Measurements from ENCODE around the gene SLC13A3. TPM values are rescaled to one million over a fixed set of nuclear protein-coding genes. Genes with fewer than 3 reads are reported as not detected.
A peak's percentile ranks its signal among the peaks of the same experiment; 100 is the strongest.

SLC13A3 gene
- total RNA-seq, 2 experiments from 2014 or later: not detected

- Mint-ChIP-seq H3K27ac (peak overlapping the region; percentile 88), H3K27me3 (peaks cover 2% of the 10 kb centered on the region), H3K4me3 (peak overlapping the region; percentile 42), H3K4me1 (ENCODE audit: low read depth) (peaks cover 46% of the 10 kb centered on the region), H3K9me3 (no peaks in the 10 kb centered on the region), H3K36me3 (ENCODE audit: low read depth) (no peaks in the 10 kb centered on the region)
- TF ChIP-seq CTCF (IDR thresholded peaks at IDR 0.05): no peak
- ATAC-seq (peak; percentile 92), DNase-seq (peak; percentile 90)
- ChIA-PET POLR2A (interaction anchor here (0.6 to 1.2 kb wide), 3 partner anchors 16 to 138 kb away, joined by 3 read pairs; no protein-coding TSS in a partner anchor), CTCF (interaction anchor here (1.0 to 4.8 kb wide), 5 partner anchors 8 to 146 kb away, joined by 3 to 32 read pairs (median 8); partner anchors contain the start of gene ELMO2)
- intact Hi-C loops (cut with micrococcal nuclease): loop anchor here (10.0 kb wide), 1 partner anchor 132 kb away; the partner anchor contains the start of gene TP53RK
These were observed 98.5 kb downstream of the SLC13A3 start for GRCh38 chr20:46552460-46553420.

GRCh38 chr20:46551522-46552381 lies 99.5 kb downstream of the SLC13A3 start:
- no peak overlapping the region for H3K4me3 Mint-ChIP-seq
- no peaks in the 10 kb centered on the region for H3K36me3 Mint-ChIP-seq (ENCODE audit: low read depth)
- peaks cover 38% of the 10 kb centered on the region for H3K4me1 Mint-ChIP-seq (ENCODE audit: low read depth)
- intact Hi-C loops (cut with micrococcal nuclease): loop anchor here (10.0 kb wide), 1 partner anchor 133 kb away; the partner anchor contains the start of gene TP53RK
- no peak for TF ChIP-seq CTCF (IDR thresholded peaks at IDR 0.05)
- H3K27ac Mint-ChIP-seq: peak overlapping the region; percentile 88
- peaks cover 2% of the 10 kb centered on the region for H3K27me3 Mint-ChIP-seq
- DNase-seq (no peak), ATAC-seq (no peak)
- ChIA-PET POLR2A (interaction anchor here (1.1 kb wide), 1 partner anchor 39 kb away, joined by 3 read pairs; the partner anchor contains the start of gene ZNF334), CTCF (interaction anchor here (1.6 to 4.8 kb wide), 4 partner anchors 10 to 129 kb away, joined by 5 to 32 read pairs (median 11); no protein-coding TSS in a partner anchor)
- no peaks in the 10 kb centered on the region for H3K9me3 Mint-ChIP-seq

GRCh38 chr20:46550461-46550860 lies 100.8 kb downstream of the SLC13A3 start, which contains the start of gene OCSTAMP:
OCSTAMP (minus strand) TSS chr20:46550654; CDS start chr20:46550560, 94 bp downstream.
- TF ChIP-seq CTCF (IDR thresholded peaks at IDR 0.05): no peak
- Mint-ChIP-seq H3K4me1 (ENCODE audit: low read depth) (peaks cover 40% of the 10 kb centered on the region), H3K4me3 (no peak within 1 kb of the TSS), H3K36me3 (ENCODE audit: low read depth) (no peaks in the 10 kb centered on the region), H3K9me3 (no peaks in the 10 kb centered on the region), H3K27me3 (no peaks in the 10 kb centered on the region), H3K27ac (no peak within 1 kb of the TSS)
- ATAC-seq (no peak), DNase-seq (no peak)
- POLR2A ChIA-PET: interaction anchor here (1.0 to 1.6 kb wide), 2 partner anchors 9 to 131 kb away, joined by 3 read pairs; no protein-coding TSS in a partner anchor
- CTCF ChIA-PET: interaction anchor here (0.8 to 4.8 kb wide), 7 partner anchors 8 to 132 kb away, joined by 3 to 32 read pairs (median 3); no protein-coding TSS in a partner anchor
- intact Hi-C loops (cut with micrococcal nuclease): loop anchor here (10.0 kb wide), 1 partner anchor 134 kb away; the partner anchor contains the start of gene TP53RK

- Mint-ChIP-seq H3K9me3 (no peaks in the 10 kb centered on the region), H3K4me3 (no peak overlapping the region), H3K27ac (no peak overlapping the region), H3K36me3 (ENCODE audit: low read depth) (no peaks in the 10 kb centered on the region), H3K27me3 (no peaks in the 10 kb centered on the region), H3K4me1 (ENCODE audit: low read depth) (peaks cover 44% of the 10 kb centered on the region)
- ChIA-PET POLR2A (interaction anchor here (1.6 kb wide), 1 partner anchor 132 kb away, joined by 3 read pairs; no protein-coding TSS in a partner anchor), CTCF (interaction anchor here (0.8 to 4.8 kb wide), 5 partner anchors 9 to 131 kb away, joined by 3 to 32 read pairs (median 5); no protein-coding TSS in a partner anchor)
- intact Hi-C loops (cut with micrococcal nuclease): no loop called here
- TF ChIP-seq CTCF (IDR thresholded peaks at IDR 0.05): no peak
- ATAC-seq (no peak), DNase-seq (no peak)
These were observed 101.9 kb downstream of the SLC13A3 start for GRCh38 chr20:46549188-46549972.

Data from activated CD8-positive, alpha-beta T cell treated with anti-CD3 and anti-CD28 coated beads for 36 hours (primary cell).